HFF-Myc (cell line): ENCODE measurements around the gene TMEM43.

Source experiments
- DNase-seq: peaks from one replicate; pipeline ENCODE4 v3.0.0-alpha.2; 2011; ENCODE audit warnings: low read depth; ENCODE audit errors: extremely low read depth
- H3K4me3 ChIP-seq: replicated peaks from 2 replicates; pipeline ENCODE4 v1.5.1; 2011; ENCODE audit warnings: low read depth, mild to moderate bottlenecking, control low read depth, low read length
- CTCF ChIP-seq: IDR thresholded peaks from 2 replicates; pipeline ENCODE4 v1.5.1; 2012; ENCODE audit warnings: mild to moderate bottlenecking, low read depth, low read length, control low read depth; ENCODE audit errors: missing control alignments

Gene TMEM43

GRCh38 chr3:14128724-14129123 is 3.9 kb downstream of the TMEM43 start:
- no peak overlapping the region for H3K4me3 ChIP-seq
- no peak for TF ChIP-seq CTCF
- no peak for DNase-seq

GRCh38 chr3:14129296-14129695 is 4.4 kb downstream of the TMEM43 start:
- H3K4me3 ChIP-seq: no peak overlapping the region
- no peak for TF ChIP-seq CTCF
- no peak for DNase-seq

GRCh38 chr3:14130230-14130629 is 5.4 kb downstream of the TMEM43 start:
- H3K4me3 ChIP-seq: no peak overlapping the region
- DNase-seq: no peak
- no peak for TF ChIP-seq CTCF

- no peak for TF ChIP-seq CTCF
- DNase-seq: no peak
- no peak overlapping the region for H3K4me3 ChIP-seq
Observed at GRCh38 chr3:14130707-14131106, 5.9 kb downstream of the TMEM43 start.

GRCh38 chr3:14131134-14131533 is 6.3 kb downstream of the TMEM43 start:
- TF ChIP-seq CTCF: no peak
- no peak for DNase-seq
- H3K4me3 ChIP-seq: no peak overlapping the region

- TF ChIP-seq CTCF: no peak
- DNase-seq: no peak
- H3K4me3 ChIP-seq: no peak overlapping the region
Observed at GRCh38 chr3:14132120-14132519, 7.3 kb downstream of the TMEM43 start.

- TF ChIP-seq CTCF: no peak
Observed at GRCh38 chr3:14132689-14133088, 7.8 kb downstream of the TMEM43 start.

More at GRCh38 chr3:14132689-14133088, 7.8 kb downstream of the TMEM43 start:
- no peak overlapping the region for H3K4me3 ChIP-seq
- no peak for DNase-seq
